ENCODE measurements around the gene DRGX.

The DRGX gene

DNA sequence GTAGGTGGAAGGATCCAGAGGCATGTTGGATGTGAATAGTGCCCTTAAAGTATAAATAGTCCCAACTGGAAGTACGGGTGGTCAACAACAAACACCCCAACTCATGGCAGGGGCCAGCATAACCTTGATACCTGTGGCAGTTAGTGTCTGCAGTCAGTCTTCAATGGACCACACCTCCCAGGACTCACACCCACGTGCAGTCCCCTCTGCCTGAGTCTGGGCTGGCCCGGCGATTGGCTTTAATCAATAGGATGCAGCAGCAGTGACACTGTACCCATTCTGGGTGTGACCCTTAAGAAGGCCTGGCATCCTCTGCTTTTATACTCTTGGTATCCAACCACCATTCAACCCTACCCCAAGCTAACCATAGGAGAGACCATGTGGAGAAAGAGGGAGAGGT, 18.6 kb downstream of the DRGX start:
- CTCF ChIA-PET = no interaction called here
- no peak for DNase-seq (ENCODE audit: extremely low spot score)
- POLR2A ChIA-PET = no interaction called here
- no peak for TF ChIP-seq FOXM1 (IDR thresholded peaks at IDR 0.05; ENCODE audit: borderline replicate concordance)
- no peak for TF ChIP-seq TARDBP (IDR thresholded peaks at IDR 0.05)

- TF ChIP-seq BHLHE40 (IDR thresholded peaks at IDR 0.05; ENCODE audit: borderline replicate concordance) = no peak
- TF ChIP-seq FOXK2 (IDR thresholded peaks at IDR 0.05) = no peak
- no peak for TF ChIP-seq ZNF384 (IDR thresholded peaks at IDR 0.05)
- TF ChIP-seq NFRKB (IDR thresholded peaks at IDR 0.05) = no peak
- no peak for TF ChIP-seq TARDBP (IDR thresholded peaks at IDR 0.05)
- no peak for TF ChIP-seq ELF4 (IDR thresholded peaks at IDR 0.05)
- no peak for TF ChIP-seq HDGF (IDR thresholded peaks at IDR 0.05; ENCODE audit: borderline replicate concordance)
- TF ChIP-seq PKNOX1 (IDR thresholded peaks at IDR 0.05) = no peak
- no peak for TF ChIP-seq SP1 (IDR thresholded peaks at IDR 0.05)
- no peak for TF ChIP-seq CTBP1 (IDR thresholded peaks at IDR 0.05; ENCODE audit: borderline replicate concordance)
- no peak for TF ChIP-seq LEF1 (IDR thresholded peaks at IDR 0.05; ENCODE audit: borderline replicate concordance)
- TF ChIP-seq SUZ12 (IDR thresholded peaks at IDR 0.05) = no peak
- no peak for TF ChIP-seq FOXM1 (IDR thresholded peaks at IDR 0.05; ENCODE audit: borderline replicate concordance)
- TF ChIP-seq FOXA1 (IDR thresholded peaks at IDR 0.05) = no peak
- CTCF ChIA-PET = no interaction called here
- POLR2A ChIA-PET = no interaction called here
- no peak for DNase-seq (ENCODE audit: extremely low spot score)
Measured at GRCh38 chr10:49375611-49376010, 20.3 kb downstream of the DRGX start.

DNA sequence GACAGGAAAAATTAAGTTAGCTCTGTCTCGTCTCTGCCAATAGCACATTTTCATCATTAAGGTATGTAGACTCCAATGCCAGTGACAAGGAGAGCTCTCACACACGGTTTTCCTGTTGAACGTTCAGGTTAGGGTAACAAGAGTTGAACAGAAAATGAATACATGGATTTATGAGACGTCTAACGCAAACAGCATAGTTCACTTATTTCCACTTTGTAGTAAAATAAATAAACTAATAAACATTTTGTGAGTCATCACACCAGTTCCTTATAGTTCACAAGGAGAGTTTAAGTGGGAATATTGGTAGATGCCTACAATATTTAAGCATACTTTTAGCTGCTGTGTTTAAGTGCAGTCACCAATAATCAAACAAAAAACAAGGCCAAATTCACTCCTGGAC, 21.1 kb downstream of the DRGX start:
- TF ChIP-seq SUZ12 (IDR thresholded peaks at IDR 0.05) (no peak), L3MBTL2 (conservative IDR thresholded peaks at IDR 0.05) (no peak), FOXK2 (IDR thresholded peaks at IDR 0.05) (no peak), NFRKB (IDR thresholded peaks at IDR 0.05) (no peak), CTBP1 (IDR thresholded peaks at IDR 0.05; ENCODE audit: borderline replicate concordance) (no peak), ELF4 (IDR thresholded peaks at IDR 0.05) (no peak), HDGF (IDR thresholded peaks at IDR 0.05; ENCODE audit: borderline replicate concordance) (no peak), SP1 (IDR thresholded peaks at IDR 0.05) (no peak), LEF1 (IDR thresholded peaks at IDR 0.05; ENCODE audit: borderline replicate concordance) (no peak), TARDBP (IDR thresholded peaks at IDR 0.05) (no peak), PKNOX1 (IDR thresholded peaks at IDR 0.05) (no peak), ZNF384 (IDR thresholded peaks at IDR 0.05) (no peak), BHLHE40 (IDR thresholded peaks at IDR 0.05; ENCODE audit: borderline replicate concordance) (no peak), FOXA1 (IDR thresholded peaks at IDR 0.05) (no peak), ARNT (IDR thresholded peaks at IDR 0.05) (no peak), FOXM1 (IDR thresholded peaks at IDR 0.05; ENCODE audit: borderline replicate concordance) (no peak)
- DNase-seq (ENCODE audit: extremely low spot score) = no peak
- CTCF ChIA-PET = no interaction called here
- POLR2A ChIA-PET = no interaction called here

- CTCF ChIA-PET = no interaction called here
- POLR2A ChIA-PET = no interaction called here
- DNase-seq (ENCODE audit: extremely low spot score) = no peak
- TF ChIP-seq LEF1 (IDR thresholded peaks at IDR 0.05; ENCODE audit: borderline replicate concordance) = no peak
- no peak for TF ChIP-seq FOXK2 (IDR thresholded peaks at IDR 0.05)
- TF ChIP-seq FOXA1 (IDR thresholded peaks at IDR 0.05) = no peak
- no peak for TF ChIP-seq ELF4 (IDR thresholded peaks at IDR 0.05)
- no peak for TF ChIP-seq PKNOX1 (IDR thresholded peaks at IDR 0.05)
Measured at GRCh38 chr10:49373361-49373760, 22.5 kb downstream of the DRGX start.

- DNase-seq (ENCODE audit: extremely low spot score) = no peak
- TF ChIP-seq ZNF384 (IDR thresholded peaks at IDR 0.05) (no peak), L3MBTL2 (conservative IDR thresholded peaks at IDR 0.05) (no peak), PKNOX1 (IDR thresholded peaks at IDR 0.05) (no peak), ARNT (IDR thresholded peaks at IDR 0.05) (no peak), CTBP1 (IDR thresholded peaks at IDR 0.05; ENCODE audit: borderline replicate concordance) (no peak), BHLHE40 (IDR thresholded peaks at IDR 0.05; ENCODE audit: borderline replicate concordance) (no peak), SUZ12 (IDR thresholded peaks at IDR 0.05) (no peak), FOXA1 (IDR thresholded peaks at IDR 0.05) (no peak), FOXM1 (IDR thresholded peaks at IDR 0.05; ENCODE audit: borderline replicate concordance) (no peak)
- CTCF ChIA-PET = no interaction called here
- POLR2A ChIA-PET = no interaction called here
Measured at GRCh38 chr10:49371967-49372366, 23.9 kb downstream of the DRGX start.

DNA sequence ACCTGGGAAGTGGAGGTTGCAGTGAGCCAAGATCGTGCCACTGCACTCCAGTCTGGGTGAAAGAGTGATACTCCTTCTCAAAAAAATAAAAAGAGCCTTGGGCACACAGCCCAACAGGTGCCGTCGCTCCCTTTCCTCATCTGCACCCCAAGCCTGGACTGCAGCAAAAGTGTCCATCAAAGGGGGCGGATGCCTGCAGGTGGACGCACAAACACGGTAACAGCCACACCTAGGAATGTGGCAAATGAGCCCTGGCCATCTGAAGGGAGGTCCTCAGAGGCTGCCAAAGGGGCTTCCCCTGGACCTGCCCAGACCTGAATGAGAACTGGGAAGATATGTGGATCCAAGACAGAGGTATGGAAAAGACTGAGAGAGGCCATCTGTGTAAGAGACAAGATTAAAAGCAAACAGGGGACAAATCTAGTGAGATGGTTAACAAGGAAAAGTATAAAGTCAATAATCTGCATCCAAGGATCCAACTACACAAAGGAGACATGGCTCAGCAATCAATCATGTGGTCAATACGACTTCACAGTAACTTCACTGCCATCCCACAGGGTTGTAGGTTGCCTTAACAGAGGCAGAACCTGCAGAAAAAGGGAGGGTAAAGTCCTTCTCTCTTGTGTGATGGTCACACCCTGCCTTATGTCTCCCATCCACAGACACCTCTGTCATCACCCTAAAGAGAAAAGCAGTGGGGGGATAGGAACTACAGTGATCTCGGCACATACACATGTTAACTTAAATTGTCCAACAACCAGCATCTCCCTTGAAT, 25.4 kb downstream of the DRGX start:
- DNase-seq (ENCODE audit: extremely low spot score) = no peak
- TF ChIP-seq ELF4 (IDR thresholded peaks at IDR 0.05) (no peak), ARNT (IDR thresholded peaks at IDR 0.05) (no peak), HDGF (IDR thresholded peaks at IDR 0.05; ENCODE audit: borderline replicate concordance) (no peak), ZNF384 (IDR thresholded peaks at IDR 0.05) (no peak), BHLHE40 (IDR thresholded peaks at IDR 0.05; ENCODE audit: borderline replicate concordance) (no peak), FOXM1 (IDR thresholded peaks at IDR 0.05; ENCODE audit: borderline replicate concordance) (no peak), FOXA1 (IDR thresholded peaks at IDR 0.05) (no peak), LEF1 (IDR thresholded peaks at IDR 0.05; ENCODE audit: borderline replicate concordance) (no peak), L3MBTL2 (conservative IDR thresholded peaks at IDR 0.05) (no peak)
- ChIA-PET POLR2A (no interaction called here), CTCF (no interaction called here)

Data from HEK293T (cell line).